Medulla oblongata (tissue), 1 donor: ENCODE measurements around the gene ALPL.
"Not testable (repeated sequence)": the region's sequence is repeated elsewhere in the genome, so short reads cannot be mapped to it uniquely, and the experiment has no call there.

Experiments used
- DNase-seq: peaks from one replicate; pipeline ENCODE4 v3.0.0-alpha.2; 2015; ENCODE audit errors: extremely low spot score

Gene ALPL

DNA sequence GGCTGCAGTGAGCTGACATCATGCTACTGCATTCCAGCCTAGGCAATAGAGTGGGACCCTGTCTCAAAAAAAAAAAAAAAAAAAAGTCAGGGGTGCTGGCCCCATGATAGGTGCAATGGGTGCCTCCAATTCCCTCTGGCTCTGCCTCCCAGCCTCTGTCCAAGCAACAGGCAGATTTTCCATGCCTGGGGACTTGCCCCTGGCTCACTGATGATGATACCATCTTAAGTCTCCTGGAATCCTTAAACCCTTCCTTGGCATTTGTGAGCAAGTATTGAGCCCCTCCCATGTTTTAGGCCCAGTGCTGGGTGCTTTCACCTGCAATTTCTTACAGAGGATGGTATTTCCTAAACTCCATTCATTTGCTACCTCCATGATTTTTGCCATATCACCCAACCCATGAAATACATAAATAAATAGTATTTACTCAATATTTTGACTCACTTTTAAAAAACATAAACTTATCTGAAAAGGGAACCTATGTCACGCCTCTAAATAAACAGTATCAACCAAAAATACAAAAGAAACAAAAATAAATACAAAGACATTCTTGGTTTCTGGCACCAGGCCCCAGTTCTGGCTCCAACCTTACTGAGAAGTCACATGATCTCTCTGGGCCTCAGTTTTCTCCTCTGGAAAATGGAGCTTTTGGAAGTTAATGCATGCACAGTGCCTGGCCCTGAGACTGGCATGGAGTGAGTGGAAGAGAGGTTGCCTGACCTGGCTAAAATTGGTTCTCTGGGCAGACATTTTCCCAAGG is 1.5 kb upstream of the ALPL start:
- DNase-seq: no peak

- peak; percentile 48 for DNase-seq
Observed at GRCh38 chr1:21508580-21509350, 458 bp upstream of the ALPL start.

- DNase-seq: no peak
Observed at GRCh38 chr1:21510113-21510493, 880 bp downstream of the ALPL start.

DNA sequence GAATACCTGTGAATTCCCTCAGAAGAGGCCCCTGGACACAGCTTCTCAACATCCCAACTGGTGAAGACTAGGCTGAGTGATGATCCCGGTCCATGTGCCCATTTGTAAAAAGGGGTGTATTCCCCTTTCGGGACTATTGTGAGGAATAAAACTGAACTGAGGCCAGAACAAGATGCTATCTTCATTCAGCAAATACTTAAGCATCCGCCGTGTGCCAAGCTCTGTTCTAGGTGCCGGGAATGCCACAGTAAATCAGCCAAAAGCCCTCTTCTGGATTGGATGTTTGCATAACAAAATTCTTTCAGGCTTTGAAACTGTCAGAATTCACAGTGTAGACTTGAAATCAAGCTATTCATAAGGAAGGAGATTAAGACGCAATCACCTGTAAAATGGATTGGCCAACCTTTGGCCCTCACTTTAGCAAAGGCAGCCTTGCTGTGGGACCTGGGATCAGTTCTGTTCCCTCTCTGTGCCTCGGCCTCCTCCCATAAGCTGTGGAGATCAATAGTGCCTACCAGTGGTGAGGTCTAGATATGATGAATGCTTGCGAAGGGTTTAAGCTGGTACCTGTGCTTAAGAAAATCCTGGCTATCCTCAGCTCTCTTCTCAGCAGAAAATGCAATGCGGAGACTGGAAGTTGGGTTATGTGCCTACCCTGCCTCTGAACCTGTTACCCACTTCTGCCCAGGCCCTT is 1.8 kb downstream of the ALPL start:
- DNase-seq: no peak

- peak; percentile 64 for DNase-seq
Observed at GRCh38 chr1:21511579-21512522, 2.6 kb downstream of the ALPL start.

DNA sequence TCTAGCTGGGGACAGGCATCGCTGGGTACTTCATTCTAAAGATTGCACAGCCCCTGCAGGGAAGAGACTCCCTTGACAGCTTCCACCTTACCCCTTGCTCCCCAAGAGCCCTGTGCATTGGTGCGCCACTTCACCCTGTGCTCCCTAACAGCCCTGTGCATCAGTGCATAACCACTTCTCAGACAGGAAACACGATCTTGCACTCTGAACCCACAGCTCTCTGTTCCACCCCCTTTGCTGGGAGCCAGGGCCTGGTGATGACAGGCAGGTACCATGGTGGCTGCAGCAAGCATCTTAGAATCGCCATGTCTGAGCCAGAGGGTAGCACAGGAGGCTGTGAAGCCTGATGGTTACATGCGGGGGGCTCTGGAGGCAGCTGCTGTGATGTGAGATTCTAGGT is 5.0 kb downstream of the ALPL start:
- DNase-seq: no peak

- DNase-seq: no peak
Observed at GRCh38 chr1:21517161-21517589, 8.0 kb downstream of the ALPL start.

DNA sequence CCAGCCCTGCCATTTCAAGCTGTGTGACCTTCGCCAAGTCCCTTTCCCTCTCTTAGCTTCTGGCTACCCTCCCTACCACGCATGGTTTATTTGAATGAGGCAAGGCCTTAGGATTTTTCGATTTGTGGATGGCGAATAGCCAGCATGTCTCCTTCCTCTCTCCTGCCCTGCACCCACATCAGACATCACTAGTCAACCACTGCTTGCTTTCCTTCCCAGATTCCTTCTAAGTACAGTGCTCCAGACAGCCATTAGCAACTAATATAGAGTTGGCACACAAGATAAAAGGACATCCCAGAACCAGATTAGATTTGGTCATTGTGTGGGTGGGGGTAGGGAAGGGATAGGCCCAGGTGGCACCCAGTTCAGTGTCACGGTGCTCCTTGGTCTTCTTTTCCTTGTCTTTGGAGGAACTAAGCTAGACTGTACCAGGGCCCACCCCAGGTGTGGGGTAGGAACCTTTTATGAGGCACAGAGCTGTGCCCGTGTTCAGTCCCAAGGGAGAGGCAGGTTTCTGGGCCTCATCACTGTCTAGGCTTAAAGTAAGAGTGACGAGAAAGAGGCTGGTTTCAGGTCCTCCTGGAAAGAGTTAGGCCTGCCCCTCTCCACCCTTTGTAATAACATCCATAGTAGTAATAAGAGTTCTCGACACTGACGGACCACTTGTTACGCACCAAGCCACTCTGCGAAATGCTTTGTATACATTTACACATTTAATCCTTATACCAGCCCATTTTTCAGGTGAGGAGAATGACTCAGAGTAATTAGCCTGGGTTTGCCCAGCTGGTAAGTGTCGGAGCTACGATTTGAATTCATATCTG is 8.6 kb downstream of the ALPL start:
- no peak for DNase-seq

GRCh38 chr1:21518774-21519455 is 9.7 kb downstream of the ALPL start:
- DNase-seq: no peak

DNA sequence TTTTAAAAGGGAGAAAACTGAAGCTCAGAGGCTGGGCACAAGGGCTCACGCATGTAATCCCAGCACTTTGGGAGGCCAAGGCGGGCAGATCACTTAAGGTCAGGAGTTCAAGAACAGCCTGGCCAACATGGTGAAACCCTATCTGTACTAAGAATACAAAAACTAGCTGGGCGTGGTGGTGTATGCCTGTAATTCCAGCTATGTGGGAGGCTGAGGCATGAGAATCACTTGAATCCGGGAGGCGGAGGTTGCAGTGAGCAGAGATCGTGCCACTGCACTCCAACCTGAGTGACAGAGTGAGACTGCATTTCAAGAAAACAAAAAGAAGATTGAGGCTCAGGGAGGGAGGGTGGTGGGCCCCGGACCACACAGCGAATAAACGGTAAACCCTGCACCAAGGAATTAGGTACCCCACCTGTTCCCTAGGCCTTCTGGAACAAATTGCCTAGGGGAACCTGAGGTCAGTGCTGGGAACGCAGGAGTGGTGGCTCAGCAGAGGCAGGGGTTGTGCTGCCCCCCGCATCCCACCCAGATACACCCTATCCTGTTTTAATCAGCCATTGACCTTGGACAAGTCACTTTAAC is 10.4 kb downstream of the ALPL start:
- not testable (repeated sequence) for DNase-seq

GRCh38 chr1:21520899-21521716 is 11.9 kb downstream of the ALPL start:
- peak; percentile 60 for DNase-seq

GRCh38 chr1:21521717-21522060 is 12.5 kb downstream of the ALPL start:
- no peak for DNase-seq

GRCh38 chr1:21522525-21523038 is 13.4 kb downstream of the ALPL start:
- no peak for DNase-seq

- DNase-seq: no peak
Observed at GRCh38 chr1:21523297-21523813, 14.1 kb downstream of the ALPL start.

DNA sequence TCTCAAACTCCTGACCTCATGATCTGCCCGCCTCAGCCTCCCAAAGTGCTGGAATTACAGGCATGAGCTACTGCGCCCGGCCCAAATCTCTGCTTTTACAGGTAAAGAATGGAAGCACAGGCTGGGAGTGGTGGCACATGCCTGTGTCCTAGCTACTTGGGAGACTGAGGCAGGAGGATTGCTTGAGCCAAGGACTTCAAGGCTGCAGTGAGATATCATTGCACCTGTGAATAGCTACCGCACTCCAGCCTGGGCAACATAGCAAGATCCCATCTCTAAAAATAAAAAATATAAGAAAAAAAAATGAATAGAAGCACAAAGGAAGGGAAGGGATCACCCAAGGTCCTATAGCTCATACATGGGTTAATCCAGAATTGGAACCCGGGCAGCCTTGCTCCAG is 15.0 kb downstream of the ALPL start:
- no peak for DNase-seq

GRCh38 chr1:21524686-21525339 is 15.6 kb downstream of the ALPL start:
- peak; percentile 75 for DNase-seq

- no peak for DNase-seq
Observed at GRCh38 chr1:21525340-21525717, 16.1 kb downstream of the ALPL start.

DNA sequence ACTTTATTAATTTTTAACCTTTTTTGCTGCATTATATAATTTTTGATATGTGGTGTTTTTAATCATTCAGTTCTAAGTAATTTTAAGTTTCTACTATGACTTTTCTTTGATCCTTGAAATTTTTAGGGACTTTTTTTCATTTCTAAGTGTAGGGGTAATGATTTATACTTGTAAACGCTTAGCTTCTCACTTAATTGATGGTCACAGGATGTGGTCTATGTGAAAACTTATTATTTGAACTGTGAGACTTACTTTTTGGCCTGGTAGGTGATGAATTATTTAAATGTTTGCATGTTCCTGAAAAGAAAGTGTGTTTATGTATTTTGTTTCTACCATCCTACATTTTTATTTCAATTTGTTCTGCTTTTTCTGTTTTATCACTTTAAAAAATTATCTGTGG is 17.2 kb downstream of the ALPL start:
- no peak for DNase-seq
